GM23338 (cell line): ENCODE measurements around the gene SNRPD3. TPM values are rescaled to one million over a fixed set of nuclear protein-coding genes. Genes with fewer than 3 reads are reported as not detected.

Experiments
- ATAC-seq: fragments of 200-7000 bp; cut with Tn5 transposase; 3 replicates; pipeline ENCODE4 v1.9.1; 2020
- DNase-seq: peaks from one replicate; pipeline ENCODE4 v3.0.0-alpha.2; 2015; ENCODE audit warnings: low spot score
- H2AFZ ChIP-seq: fragments of 200-600 bp; sonication (generic); 2 replicates; pipeline ENCODE4 v1.8.0; 2016; ENCODE audit warnings: antibody characterized with exemption, mild to moderate bottlenecking, moderate library complexity
- H3F3A ChIP-seq: fragments of 200-600 bp; sonication (generic); replicated peaks from 2 replicates; pipeline ENCODE4 v1.8.0; 2017; ENCODE audit warnings: antibody characterized with exemption, mixed run types, low read depth
- H3K27ac ChIP-seq: fragments of 200-600 bp; sonication (generic); 2 replicates; pipeline ENCODE4 v1.6.1; 2016; ENCODE audit warnings: low read depth
- H3K27me3 ChIP-seq: fragments of 200-600 bp; sonication (generic); 2 replicates; pipeline ENCODE4 v1.8.0; 2016; ENCODE audit warnings: mild to moderate bottlenecking, mixed run types, moderate library complexity; ENCODE audit not compliant: insufficient read depth
- H3K36me3 ChIP-seq: fragments of 200-600 bp; sonication (generic); 2 replicates; pipeline ENCODE4 v1.8.0; 2016; ENCODE audit warnings: mild to moderate bottlenecking; ENCODE audit not compliant: insufficient read depth
- H3K4me1 ChIP-seq: fragments of 200-600 bp; sonication (generic); 2 replicates; pipeline ENCODE4 v1.8.0; 2016; ENCODE audit warnings: mild to moderate bottlenecking, moderate library complexity; ENCODE audit not compliant: insufficient read depth
- H3K4me2 ChIP-seq: fragments of 200-600 bp; sonication (generic); 2 replicates; pipeline ENCODE4 v1.7.1; 2017; ENCODE audit warnings: mixed run types
- H3K4me3 ChIP-seq: fragments of 200-600 bp; sonication (generic); 2 replicates; pipeline ENCODE4 v1.6.1; 2016; ENCODE audit warnings: mixed run types
- H3K79me2 ChIP-seq: fragments of 200-600 bp; sonication (generic); replicated peaks from 2 replicates; pipeline ENCODE4 v1.8.0; 2017; ENCODE audit warnings: mild to moderate bottlenecking; ENCODE audit not compliant: insufficient read depth
- H3K9me2 ChIP-seq: fragments of 200-600 bp; sonication (generic); 2 replicates; pipeline ENCODE4 v1.8.0; 2017; ENCODE audit not compliant: insufficient read depth
- H4K20me1 ChIP-seq: fragments of 200-600 bp; sonication (generic); replicated peaks from 2 replicates; pipeline ENCODE4 v1.8.0; 2017; ENCODE audit warnings: mild to moderate bottlenecking; ENCODE audit not compliant: insufficient read depth
- H3K27ac Mint-ChIP-seq: 2 replicates; pipeline ENCODE4 v1.8.0; 2020; ENCODE audit warnings: inconsistent platforms, mild to moderate bottlenecking, moderate library complexity, mixed read lengths
- H3K27me3 Mint-ChIP-seq: 3 replicates; pipeline ENCODE4 v1.8.0; 2022; ENCODE audit warnings: low read depth, mild to moderate bottlenecking, moderate library complexity, mixed read lengths, inconsistent platforms; ENCODE audit not compliant: insufficient read depth, poor library complexity
- H3K36me3 Mint-ChIP-seq: 3 replicates; pipeline ENCODE4 v1.8.0; 2021; ENCODE audit warnings: low read depth, mild to moderate bottlenecking, inconsistent platforms, moderate library complexity, mixed read lengths
- H3K4me1 Mint-ChIP-seq: 3 replicates; pipeline ENCODE4 v1.8.0; 2020; ENCODE audit warnings: mild to moderate bottlenecking, inconsistent platforms, mixed read lengths
- H3K4me3 Mint-ChIP-seq: 3 replicates; pipeline ENCODE4 v1.8.0; 2021; ENCODE audit warnings: moderate library complexity, mild to moderate bottlenecking, inconsistent platforms, mixed read lengths
- H3K9me3 Mint-ChIP-seq: 3 replicates; pipeline ENCODE4 v1.8.0; 2020; ENCODE audit warnings: moderate library complexity, mild to moderate bottlenecking, inconsistent platforms, mixed read lengths
- CREB1 ChIP-seq: fragments of 250-450 bp; sonication (Bioruptor Pico); IDR thresholded peaks from 2 replicates; pipeline ENCODE4 v1.5.0; 2020; ENCODE audit warnings: low read depth, mild to moderate bottlenecking, moderate library complexity
- ETS1 ChIP-seq: IDR thresholded peaks from 2 replicates; pipeline ENCODE4 v1.6.1; 2016; ENCODE audit warnings: antibody characterized with exemption
- EZH2 ChIP-seq: fragments of 200-600 bp; sonication (generic); IDR thresholded peaks from one replicate; pipeline ENCODE4 v1.8.0; 2017; ENCODE audit warnings: antibody characterized with exemption, mild to moderate bottlenecking, low read depth; ENCODE audit not compliant: unreplicated experiment
- JUNB ChIP-seq: IDR thresholded peaks from one replicate; pipeline ENCODE4 v1.6.1; 2016; ENCODE audit warnings: antibody characterized with exemption; ENCODE audit not compliant: unreplicated experiment
- NANOG ChIP-seq: IDR thresholded peaks from 2 replicates; pipeline ENCODE4 v1.6.1; 2016; ENCODE audit warnings: antibody characterized with exemption, borderline replicate concordance
- POLR2AphosphoS5 ChIP-seq: IDR thresholded peaks from 2 replicates; pipeline ENCODE4 v1.6.1; 2016; ENCODE audit warnings: antibody characterized with exemption, low read depth
- ZNF331 ChIP-seq: fragments of 250-450 bp; sonication (Bioruptor Pico); IDR thresholded peaks from 2 replicates; pipeline ENCODE4 v1.5.0; 2020; ENCODE audit warnings: low read depth, mild to moderate bottlenecking, moderate library complexity
- long read RNA-seq: library from polyadenylated mRNA; unstranded; transcript quantifications from one replicate; pipeline ENCODE4 v2.0.0, GENCODE V29; 2020; ENCODE audit not compliant: unreplicated experiment
- polyA plus RNA-seq: library from polyadenylated mRNA; unstranded; fragments of >200 nt; fragmentation: Nextera tagmentation; extraction: Ambion mirVana; gene quantifications from 2 replicates; pipeline ENCODE4 v1.2.1, GENCODE V29; 2016
- total RNA-seq: library from RNA; depleted of rRNA; stranded (reverse); fragments of >200 nt; shearing (Covaris generic); gene quantifications from 2 replicates; pipeline ENCODE4 v1.2.3, GENCODE V29; 2014; rRNA removed
- TF ChIP-seq, protein P1 (sequence below): IDR thresholded peaks from one replicate; pipeline ENCODE4 v1.6.1; 2018; ENCODE audit warnings: antibody characterized with exemption; ENCODE audit not compliant: unreplicated experiment

SNRPD3 gene
- total RNA-seq (289 and 314 TPM in 2 replicates), polyA plus RNA-seq (340 and 375 TPM in 2 replicates)
- long read RNA-seq, transcript SNRPD3-201 (4 exons, 1,763 nt): major isoform, 134 of 153 reads
- long read RNA-seq, partial matches to known transcripts: 8 of 153 reads
- long read RNA-seq, other reads (novel, unspliced or antisense): 11 of 153 reads

- H3K4me3 ChIP-seq: peak within 1 kb of the TSS; percentile 99
- H3K4me1 ChIP-seq: peaks cover 18% of the 10 kb centered on the region
- H3K9me2 ChIP-seq: no peaks in the 10 kb centered on the region
- H3F3A ChIP-seq: peaks cover 5% of the 10 kb centered on the region; the same call in 1 of the 2 replicates
- H3K4me2 ChIP-seq: peak within 1 kb of the TSS; percentile 100
- peak within 1 kb of the TSS; percentile 99 for H2AFZ ChIP-seq
- Mint-ChIP-seq H3K27ac (peak within 1 kb of the TSS; percentile 98), H3K36me3 (peaks cover 41% of the 10 kb centered on the region), H3K27me3 (peaks cover 6% of the 10 kb centered on the region), H3K9me3 (peaks cover 2% of the 10 kb centered on the region; the same call in 1 of the 3 replicates), H3K4me1 (peaks cover 25% of the 10 kb centered on the region), H3K4me3 (peak within 1 kb of the TSS; percentile 98)
- peaks cover 47% of the 10 kb centered on the region for H4K20me1 ChIP-seq
- TF ChIP-seq ZNF331 (CRISPR knock-in tag) (no peak), POLR2AphosphoS5 (peak; percentile 4; the same call in 1 of the 2 replicates), EZH2 (no peak), ETS1 (peak; percentile 51), CREB1 (CRISPR knock-in tag) (peak; percentile 72)
- ATAC-seq: peak; percentile 83
- H3K27me3 ChIP-seq: no peaks in the 10 kb centered on the region
- peaks cover 22% of the 10 kb centered on the region for H3K36me3 ChIP-seq
- peaks cover 87% of the 10 kb centered on the region for H3K79me2 ChIP-seq
- DNase-seq: peak; percentile 99
- H3K27ac ChIP-seq: peak within 1 kb of the TSS; percentile 99
These were observed at the start of gene SNRPD3 for GRCh38 chr22:24555165-24556039. SNRPD3 (plus strand) TSS chr22:24555999; CDS start chr22:24557675, 1,676 bp downstream.

DNA sequence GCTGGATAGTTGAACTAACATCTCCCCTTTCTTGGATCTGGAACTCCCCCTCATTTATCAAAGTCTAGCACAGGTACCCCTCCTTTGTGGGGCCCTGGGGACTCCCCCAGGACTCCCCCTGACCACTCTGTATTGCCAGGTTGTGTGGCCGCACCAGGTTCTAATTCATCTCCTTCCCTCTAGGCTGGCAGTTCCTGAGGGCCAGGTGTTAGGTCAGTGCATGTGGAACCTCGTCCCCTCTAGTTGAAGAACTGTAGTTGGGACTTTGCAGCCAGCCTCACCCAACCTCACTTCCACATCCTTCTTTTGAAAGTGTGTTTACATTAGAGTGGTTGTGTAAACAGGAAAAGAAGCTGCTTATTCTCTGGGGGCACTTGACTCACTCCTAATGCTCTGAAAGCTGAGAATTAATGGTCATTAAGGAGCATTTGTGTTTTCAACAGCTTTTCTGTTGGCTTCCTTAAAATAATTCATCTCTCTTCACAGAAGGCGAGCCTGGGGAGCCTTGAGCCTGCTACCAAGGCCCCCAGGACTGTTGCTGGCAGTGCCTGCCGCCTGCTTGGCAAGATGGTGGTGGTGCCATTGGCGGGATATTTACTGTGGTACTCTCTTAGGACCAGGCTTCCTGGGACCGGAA, 48.9 kb upstream of the SNRPD3 start:
- peak overlapping the region; percentile 4; the same call in 1 of the 2 replicates for H3K4me3 ChIP-seq
- H3K9me2 ChIP-seq: 0 out of 2 replicates have a peak, but pooled peaks cover 7% of the 10 kb centered on the region
- H3K36me3 ChIP-seq: no peaks in the 10 kb centered on the region
- H3F3A ChIP-seq: no peaks in the 10 kb centered on the region; the same call in 1 of the 2 replicates
- H3K4me1 Mint-ChIP-seq: peaks cover 25% of the 10 kb centered on the region
- peak overlapping the region; percentile 28; the same call in 2 of the 3 replicates for H3K4me3 Mint-ChIP-seq
- no peaks in the 10 kb centered on the region for H3K27me3 ChIP-seq
- peaks cover 13% of the 10 kb centered on the region for H3K4me1 ChIP-seq
- H3K27ac ChIP-seq: peak overlapping the region; percentile 46
- H2AFZ ChIP-seq: peak overlapping the region; percentile 34; the same call in 1 of the 2 replicates
- ATAC-seq (peak; percentile 27), DNase-seq (peak; percentile 34)
- H3K4me2 ChIP-seq: peak overlapping the region; percentile 50
- no peaks in the 10 kb centered on the region for H3K36me3 Mint-ChIP-seq
- H4K20me1 ChIP-seq: no peaks in the 10 kb centered on the region
- H3K27me3 Mint-ChIP-seq: peaks cover 4% of the 10 kb centered on the region
- H3K9me3 Mint-ChIP-seq: no peaks in the 10 kb centered on the region
- peak overlapping the region; percentile 53 for H3K27ac Mint-ChIP-seq
- H3K79me2 ChIP-seq: no peaks in the 10 kb centered on the region
- TF ChIP-seq, protein P1, sequence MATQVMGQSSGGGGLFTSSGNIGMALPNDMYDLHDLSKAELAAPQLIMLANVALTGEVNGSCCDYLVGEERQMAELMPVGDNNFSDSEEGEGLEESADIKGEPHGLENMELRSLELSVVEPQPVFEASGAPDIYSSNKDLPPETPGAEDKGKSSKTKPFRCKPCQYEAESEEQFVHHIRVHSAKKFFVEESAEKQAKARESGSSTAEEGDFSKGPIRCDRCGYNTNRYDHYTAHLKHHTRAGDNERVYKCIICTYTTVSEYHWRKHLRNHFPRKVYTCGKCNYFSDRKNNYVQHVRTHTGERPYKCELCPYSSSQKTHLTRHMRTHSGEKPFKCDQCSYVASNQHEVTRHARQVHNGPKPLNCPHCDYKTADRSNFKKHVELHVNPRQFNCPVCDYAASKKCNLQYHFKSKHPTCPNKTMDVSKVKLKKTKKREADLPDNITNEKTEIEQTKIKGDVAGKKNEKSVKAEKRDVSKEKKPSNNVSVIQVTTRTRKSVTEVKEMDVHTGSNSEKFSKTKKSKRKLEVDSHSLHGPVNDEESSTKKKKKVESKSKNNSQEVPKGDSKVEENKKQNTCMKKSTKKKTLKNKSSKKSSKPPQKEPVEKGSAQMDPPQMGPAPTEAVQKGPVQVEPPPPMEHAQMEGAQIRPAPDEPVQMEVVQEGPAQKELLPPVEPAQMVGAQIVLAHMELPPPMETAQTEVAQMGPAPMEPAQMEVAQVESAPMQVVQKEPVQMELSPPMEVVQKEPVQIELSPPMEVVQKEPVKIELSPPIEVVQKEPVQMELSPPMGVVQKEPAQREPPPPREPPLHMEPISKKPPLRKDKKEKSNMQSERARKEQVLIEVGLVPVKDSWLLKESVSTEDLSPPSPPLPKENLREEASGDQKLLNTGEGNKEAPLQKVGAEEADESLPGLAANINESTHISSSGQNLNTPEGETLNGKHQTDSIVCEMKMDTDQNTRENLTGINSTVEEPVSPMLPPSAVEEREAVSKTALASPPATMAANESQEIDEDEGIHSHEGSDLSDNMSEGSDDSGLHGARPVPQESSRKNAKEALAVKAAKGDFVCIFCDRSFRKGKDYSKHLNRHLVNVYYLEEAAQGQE: no peak
- TF ChIP-seq JUNB (no peak), EZH2 (no peak), NANOG (peak; percentile 35; the same call in 1 of the 2 replicates), ETS1 (0 out of 2 replicates have a peak, but pooled peaks have one; percentile 15)
